ENCODE results near the gene MED29.

The MED29 gene

DNA sequence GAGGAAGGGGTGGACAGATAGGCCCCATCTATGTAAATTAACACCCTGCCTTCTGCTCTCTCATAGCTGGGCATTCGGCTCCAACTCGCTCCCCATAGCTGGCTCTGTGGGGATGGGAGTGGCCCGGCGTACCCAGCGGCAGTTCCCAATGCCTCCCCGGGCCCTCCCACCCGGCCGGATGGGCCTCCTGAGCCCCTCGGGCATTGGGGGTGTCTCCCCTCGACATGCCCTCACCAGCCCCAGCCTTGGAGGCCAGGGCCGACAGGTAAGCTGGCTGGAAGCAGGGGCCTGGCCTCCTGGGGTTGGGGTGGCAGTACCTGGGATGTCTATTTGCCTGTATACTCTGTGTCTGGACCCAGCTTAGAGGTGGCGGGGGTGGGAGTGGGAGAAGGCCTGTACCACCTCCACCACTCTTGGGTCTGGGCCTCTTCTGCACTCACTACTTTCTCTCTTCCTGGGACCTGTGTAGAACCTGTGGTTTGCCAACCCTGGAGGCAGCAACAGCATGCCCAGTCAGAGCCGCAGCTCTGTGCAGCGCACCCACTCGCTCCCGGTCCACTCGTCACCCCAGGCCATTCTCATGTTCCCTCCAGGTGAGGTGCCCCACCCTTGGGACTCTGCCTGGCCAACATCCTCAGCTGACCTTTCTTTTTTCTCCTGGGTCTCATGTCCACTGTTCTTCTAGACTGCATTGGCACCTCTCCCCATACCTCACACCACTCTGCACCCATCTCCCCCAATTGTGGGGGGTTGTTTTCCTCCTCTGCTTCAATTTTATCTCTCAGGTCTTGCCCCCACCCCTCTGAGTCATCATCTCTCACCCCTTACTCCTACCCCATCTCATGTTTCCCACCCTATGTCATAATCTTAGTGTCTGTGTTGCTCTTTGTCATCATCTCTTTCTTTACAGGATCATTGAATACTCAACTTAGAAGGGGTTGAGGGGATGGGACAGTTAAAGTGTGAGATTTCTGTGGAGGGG, 10.4 kb upstream of the MED29 start:
- H3K4me3 ChIP-seq = no peak overlapping the region
- TF ChIP-seq CTCF (IDR thresholded peaks at IDR 0.05) = no peak
- peak overlapping the region in 1 of 2 donors; percentile 68 for H3K27ac ChIP-seq
- no peak for DNase-seq (ENCODE audit: low spot score)

DNA sequence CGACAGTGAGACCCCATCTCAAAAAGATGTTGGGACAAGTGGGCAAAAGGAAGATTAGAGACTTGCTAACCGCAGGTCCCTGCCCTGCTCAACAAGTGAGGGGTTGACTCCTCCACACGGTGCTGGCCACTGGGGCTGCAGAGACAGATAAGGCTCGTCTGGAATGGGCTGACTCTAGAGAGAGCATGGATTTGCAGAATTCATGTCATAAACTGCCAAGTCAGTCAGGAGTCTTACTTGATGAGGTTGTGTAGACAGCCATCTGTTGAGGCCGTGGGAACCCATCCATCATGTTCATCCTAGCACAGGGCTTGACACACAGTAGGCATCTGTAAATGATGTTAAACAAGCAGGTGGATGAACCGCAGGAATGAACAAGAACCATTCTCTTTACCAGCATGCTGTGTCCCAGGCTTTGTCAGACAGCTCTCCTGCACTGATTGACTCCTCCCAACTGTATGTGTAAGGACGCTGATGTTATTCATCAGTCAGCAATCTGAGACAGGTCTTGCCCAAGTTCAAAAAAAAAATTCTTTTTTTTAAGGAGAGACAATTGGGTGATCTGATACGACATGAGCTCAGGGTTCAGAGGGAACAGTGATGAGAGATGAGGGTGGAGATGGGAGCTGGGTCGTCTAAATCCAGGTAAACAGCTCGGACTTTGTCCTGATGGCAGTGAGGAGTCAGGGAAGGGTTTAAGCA, 9.1 kb upstream of the MED29 start:
- no peak for TF ChIP-seq CTCF (IDR thresholded peaks at IDR 0.05)
- DNase-seq (ENCODE audit: low spot score) = no peak
- Histone ChIP-seq H3K27ac (no peak overlapping the region), H3K4me3 (no peak overlapping the region)

DNA sequence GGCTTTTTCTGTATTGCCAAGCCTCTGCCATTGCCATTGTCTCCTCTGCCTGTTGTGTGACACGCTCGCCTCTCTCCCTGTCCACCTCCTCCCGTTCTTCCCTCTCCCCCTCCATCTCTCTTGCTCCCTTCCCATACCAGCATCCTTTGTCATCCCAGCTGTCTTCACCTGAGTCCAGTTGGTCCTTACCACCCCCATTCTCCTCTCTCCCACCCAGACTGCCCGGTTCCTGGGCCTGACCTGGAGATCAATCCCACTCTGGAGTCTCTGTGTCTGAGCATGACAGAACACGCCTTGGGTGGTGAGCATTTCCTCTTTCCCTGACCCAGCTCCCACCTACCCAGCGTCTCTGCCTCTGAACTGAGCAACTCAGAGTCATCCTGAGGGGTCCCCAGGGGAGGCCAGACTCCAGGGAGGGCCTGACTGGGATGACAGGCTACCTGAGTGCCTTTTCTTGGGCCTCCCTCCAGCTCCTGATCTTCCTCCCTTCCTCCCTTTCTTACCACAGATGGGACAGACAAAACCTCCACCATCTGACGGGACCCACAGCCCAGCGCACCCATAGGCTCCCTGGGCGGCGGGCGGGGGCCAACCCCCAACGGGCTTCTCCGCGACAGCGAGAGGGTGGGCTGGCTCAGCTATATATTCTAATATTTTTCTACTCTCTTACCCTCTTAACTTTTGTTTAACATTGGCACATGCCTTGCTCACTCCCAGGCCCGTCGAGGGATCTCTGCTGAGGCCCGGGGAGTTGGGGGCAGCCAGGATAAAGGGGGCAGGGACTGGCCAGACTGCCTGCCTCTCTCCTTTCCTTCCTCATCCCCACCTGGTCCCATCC, 8.0 kb upstream of the MED29 start:
- no peak overlapping the region for H3K27ac ChIP-seq
- no peak overlapping the region for H3K4me3 ChIP-seq
- no peak for TF ChIP-seq CTCF (IDR thresholded peaks at IDR 0.05)
- no peak for DNase-seq (ENCODE audit: low spot score)

DNA sequence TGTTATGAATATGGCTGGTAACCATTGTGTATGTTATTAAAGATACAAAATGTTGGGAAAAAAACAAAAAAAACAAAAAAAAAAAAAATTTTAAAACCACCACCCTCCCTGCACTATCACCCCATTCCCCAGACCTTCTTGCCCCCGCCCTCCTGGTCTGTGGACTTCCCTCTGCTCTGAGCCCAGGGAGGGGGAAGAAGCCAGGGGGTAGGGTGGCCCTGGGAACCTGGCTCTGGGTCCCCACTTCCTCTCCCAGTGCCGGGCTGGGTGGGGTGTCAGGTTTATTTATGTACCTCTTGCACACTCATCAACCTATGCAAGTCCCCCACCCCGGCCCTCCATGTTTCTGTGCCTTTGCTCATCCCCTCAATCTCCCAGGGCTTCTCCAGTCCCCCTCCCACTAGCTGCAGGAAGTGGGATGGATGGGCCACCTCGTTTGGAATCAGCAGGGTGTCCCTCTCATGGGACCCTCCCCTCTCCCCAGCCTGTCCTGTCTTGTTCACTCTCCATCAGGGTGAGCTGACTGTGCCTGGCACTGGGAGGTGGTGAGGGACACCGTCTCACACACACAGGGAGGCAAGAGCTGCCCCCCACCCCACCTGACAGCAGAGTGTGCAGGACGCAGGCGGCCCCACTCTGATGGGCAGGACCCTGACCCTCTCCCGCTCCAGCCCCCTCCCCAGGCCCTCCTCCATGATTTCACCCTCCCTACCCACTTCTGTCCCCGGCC, 6.2 kb upstream of the MED29 start:
- no peak for TF ChIP-seq CTCF (IDR thresholded peaks at IDR 0.05)
- Histone ChIP-seq H3K27ac (peak overlapping the region in 1 of 2 donors; percentile 15), H3K4me3 (no peak overlapping the region)
- DNase-seq (ENCODE audit: low spot score) = no peak

GRCh38 chr19:39385629-39386411, 5.4 kb upstream of the MED29 start:
- no peak overlapping the region for H3K27ac ChIP-seq
- no peak for DNase-seq (ENCODE audit: low spot score)
- no peak overlapping the region for H3K4me3 ChIP-seq
- TF ChIP-seq CTCF (IDR thresholded peaks at IDR 0.05) = no peak

- no peak for DNase-seq (ENCODE audit: low spot score)
- TF ChIP-seq CTCF (IDR thresholded peaks at IDR 0.05) = no peak
- H3K4me3 ChIP-seq = no peak overlapping the region
- no peak overlapping the region for H3K27ac ChIP-seq
These were observed 4.6 kb upstream of the MED29 start for GRCh38 chr19:39386557-39386956.

Data from coronary artery (tissue), 2 donors.